Sigmoid colon (tissue), 4 donors: ENCODE measurements around the gene PASD1.
"Not testable (repeated sequence)": the region's sequence is repeated elsewhere in the genome, so short reads cannot be mapped to it uniquely, and the experiment has no call there.

ENCODE experiments used
- CTCF ChIP-seq, 4 experiments: fragments of 450-650 bp in 3 of 4; fragments of 200-600 bp in 1 of 4; IDR thresholded peaks; one replicate each; pipeline ENCODE4 v1.5.1; 2016 to 2019; ENCODE audit warnings: antibody characterized with exemption in 4 of 4, mild to moderate bottlenecking in 3 of 4, moderate library complexity in 2 of 4
- POLR2AphosphoS5 ChIP-seq, 4 donors: sonication (generic); formaldehyde crosslinking; IDR thresholded peaks; one replicate each; pipeline ENCODE4 v1.6.1; 2017; ENCODE audit warnings: antibody characterized with exemption in 4 of 4

DNA sequence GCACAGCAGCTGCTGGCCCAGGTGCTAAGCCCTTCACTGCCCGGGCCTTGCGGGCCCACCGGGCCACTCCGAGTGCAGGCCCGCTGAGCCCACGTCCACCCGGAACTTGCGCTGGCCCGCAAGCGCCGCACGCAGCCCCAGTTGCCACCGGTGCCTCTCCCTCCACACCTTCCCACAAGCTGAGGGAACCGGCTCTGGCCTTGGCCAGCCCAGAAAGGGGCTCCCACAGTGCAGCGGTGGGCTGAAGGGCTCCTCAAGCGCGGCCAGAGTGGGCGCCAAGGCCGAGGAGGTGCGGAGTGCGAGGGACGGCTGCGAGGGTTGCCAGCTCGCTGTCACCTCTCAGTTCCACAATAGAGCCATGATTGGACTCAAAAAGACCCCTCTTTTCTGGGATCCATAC lies 472 bp upstream of the PASD1 start:
- TF ChIP-seq CTCF, POLR2AphosphoS5 (IDR thresholded peaks at IDR 0.05): not testable (repeated sequence)
